Measurements from ENCODE around the gene SLC35D2.
A peak's percentile ranks its signal among the peaks of the same experiment; 100 is the strongest.

The SLC35D2 gene

DNA sequence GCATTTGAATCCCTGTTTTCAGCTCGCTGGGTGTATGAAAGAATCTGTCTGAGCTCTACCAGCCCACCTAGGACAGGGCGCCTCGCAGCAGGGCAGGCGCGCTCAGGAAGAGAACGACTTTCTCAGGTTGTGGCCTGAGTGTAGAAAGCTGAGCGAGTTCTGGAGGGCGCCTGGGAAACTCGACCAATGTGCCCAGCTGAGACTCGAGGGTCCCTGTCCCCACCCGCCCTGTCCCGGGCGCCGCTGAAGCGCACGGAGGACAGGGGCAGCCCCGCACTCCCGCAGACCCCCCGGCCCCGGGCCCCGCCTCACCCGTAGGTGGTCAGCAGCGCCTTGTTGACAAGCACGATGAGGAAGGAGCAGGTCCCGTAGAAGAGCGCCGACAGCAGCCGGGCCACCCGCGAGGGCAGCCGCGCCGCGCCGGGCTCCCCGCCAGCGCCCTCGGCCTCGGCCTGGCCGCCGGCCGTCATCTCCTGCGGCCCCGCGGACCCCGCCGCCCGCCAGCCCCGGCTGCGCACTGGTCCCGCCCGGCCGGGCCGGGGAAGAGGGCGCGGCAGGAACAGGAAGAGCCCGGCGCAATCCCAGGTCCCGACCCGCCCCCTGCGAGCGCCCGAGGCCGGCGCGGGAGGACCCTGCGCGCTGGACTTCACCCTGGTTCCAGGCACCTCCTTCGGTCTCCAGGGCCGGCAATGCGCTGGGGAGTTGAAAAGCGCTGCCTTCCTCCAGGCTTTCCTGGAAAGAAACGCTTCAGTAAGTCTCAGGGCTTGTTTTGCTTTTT, at the start of gene SLC35D2:
Gene SLC35D2, minus strand, starts transcription at position 547 of the 778 bp plus-strand sequence. Its CDS starts 77 bp downstream, at position 470.
- peak; percentile 48 for DNase-seq

DNA sequence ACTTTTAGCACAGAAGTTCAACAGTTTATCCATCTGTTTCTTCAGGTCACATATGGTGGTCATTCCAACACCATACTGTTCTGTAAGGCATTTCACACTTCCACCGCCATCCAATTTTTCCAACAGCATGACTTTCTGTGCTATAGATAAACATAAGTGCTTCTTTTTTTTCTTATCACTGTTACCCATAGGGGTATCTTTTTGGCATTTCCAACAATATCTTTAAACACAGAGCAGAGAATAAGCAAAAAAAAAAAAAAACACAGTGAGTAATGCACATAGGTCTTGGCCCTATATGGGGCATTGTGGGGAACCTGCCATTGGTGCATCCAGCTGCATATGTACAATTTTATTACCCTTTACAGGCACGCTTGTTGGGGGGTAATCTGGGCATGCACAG, 46.9 kb upstream of the SLC35D2 start:
- DNase-seq, result no peak

DNA sequence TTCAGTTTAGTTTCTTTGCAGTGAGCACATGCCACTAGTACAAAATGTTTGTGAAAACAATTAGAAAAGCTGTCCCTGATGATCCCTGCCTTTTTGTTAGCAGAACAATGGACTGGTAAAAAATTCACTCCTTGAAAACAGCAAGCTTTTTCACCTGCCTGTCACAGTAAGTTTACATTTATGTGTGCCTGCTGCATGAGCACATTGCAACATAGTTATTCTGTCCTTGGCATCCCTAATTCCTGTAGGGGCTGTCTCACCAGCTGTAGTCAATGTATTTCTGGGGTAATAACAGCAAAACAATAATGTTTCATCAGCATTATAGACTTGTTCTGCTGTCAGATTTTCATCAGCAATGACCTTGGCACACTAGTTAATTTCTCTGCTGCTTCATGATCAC, 46.2 kb upstream of the SLC35D2 start:
- DNase-seq, result no peak

DNA sequence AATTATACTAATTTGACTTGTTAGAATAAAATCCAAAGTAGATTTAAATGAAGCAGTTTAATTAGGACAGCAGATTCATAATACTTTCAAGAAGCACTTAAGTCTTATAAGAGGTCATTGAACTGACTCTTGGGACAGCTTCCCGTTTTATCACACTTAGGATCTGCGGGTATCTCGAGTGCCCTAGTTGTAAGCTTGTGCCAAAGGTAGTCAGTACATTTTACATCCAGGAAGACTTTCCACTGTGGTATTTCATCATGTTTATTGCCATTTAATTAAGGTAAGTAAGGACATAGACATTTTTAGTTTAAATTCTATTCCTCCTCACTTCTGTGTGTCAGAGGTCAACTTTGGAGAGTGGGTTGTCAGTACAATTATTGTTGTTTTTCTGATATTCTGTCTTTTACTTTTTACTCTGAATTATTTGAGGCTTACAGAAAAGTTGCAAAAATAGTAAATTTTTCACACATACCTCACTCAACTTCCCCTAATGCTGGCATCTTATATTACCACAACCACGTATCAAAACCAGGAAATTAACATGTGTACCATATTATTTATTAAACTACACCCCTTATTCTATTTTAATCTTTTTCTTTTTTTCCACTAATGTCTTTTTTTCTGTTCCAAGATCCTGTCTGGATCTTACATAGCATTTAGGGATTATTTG, 42.1 kb upstream of the SLC35D2 start:
- no peak for DNase-seq

DNA sequence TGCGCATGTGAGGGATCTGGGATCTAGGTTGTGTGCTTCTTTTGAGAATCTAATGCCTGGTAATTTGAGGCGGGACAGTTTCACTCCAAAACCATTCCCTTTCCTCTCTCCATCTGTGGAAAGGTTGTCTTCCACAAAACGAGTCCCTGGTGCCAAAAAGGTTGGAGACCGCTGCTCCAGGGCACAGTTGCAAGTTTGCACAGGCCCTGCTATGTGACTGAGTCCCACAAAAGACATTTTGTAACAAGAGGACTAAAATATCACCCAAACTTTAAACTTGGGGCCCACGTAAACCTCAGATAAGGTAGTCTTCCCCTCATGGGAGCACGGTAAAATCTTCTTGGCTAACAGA, 40.5 kb upstream of the SLC35D2 start:
- no peak for DNase-seq

DNA sequence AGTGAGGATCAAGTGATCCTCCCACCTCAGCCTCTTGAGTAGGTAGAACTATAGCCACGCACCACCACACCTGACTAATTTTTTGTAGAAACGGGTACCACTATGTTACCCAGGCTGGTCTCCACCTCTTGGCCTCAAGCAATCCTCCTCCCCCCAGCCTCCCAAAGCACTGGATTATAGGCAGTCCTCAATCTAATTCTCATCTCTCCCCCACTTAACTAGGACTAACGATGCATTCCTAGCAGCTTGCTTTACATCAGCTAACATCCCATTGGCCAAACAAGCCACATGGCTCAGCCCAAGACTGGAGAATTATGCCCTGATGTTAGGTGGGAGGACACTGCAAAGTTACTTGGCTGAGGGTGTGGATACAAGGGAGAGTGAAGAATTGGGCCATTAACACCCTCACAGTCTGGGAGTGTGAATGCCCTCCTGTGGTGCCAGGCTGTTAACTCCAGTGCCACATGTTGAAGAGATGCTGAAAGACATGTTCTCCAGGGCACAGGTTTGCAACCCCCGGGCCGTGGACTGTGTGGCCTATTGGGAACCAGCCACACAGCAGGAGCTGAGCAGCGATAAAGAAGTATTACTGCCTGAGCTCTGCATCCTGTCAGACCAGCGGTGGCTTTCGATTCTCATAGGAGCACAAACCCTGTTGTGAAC, 39.9 kb upstream of the SLC35D2 start:
- DNase-seq, result no peak

DNA sequence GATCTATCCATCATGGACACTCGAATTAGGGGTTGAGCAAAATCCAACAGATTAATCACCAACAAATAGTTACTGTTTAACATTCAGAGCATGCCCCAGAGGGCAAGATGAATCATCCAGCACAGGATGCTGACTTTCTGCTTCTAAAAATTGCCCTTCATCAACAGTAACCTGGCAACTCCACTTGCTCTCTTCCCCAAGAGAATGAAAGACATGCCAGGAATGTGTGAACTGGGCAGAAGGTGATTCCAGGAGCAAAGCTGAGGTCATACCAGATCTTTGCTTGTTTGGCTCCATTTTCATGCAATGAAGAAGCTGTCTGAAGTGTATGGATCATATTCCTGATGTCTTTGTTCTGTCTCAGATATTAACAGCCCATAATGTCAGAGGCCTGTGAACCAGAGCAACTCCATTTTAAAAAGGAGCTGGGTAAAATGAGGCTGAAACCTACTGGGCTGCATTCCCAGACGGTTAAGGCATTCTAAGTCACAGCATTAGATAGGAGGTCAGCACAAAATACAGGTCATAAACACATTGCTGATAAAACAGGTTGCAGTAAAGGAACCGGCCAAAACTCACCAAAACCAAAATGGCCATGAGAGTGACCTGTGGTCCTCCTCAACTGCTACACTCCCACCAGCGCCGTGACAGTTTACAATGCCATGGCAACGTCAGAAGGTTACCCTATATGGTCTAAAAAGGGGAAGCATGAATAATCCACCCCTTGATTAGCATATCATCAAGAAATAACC, 37.1 kb upstream of the SLC35D2 start:
- DNase-seq, result no peak

DNA sequence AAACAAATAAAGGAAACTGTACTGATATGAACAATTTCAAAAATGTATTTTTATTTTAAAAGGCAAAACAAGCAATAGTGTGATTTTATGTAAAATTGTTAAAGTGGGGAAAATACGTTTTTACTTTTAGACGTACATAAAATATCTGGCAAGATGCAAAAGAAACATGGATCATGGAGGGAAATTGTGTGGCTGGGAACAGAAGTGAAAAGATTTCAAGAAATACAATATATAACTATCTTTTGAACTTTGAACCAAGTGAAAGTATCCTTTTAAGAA, 36.1 kb upstream of the SLC35D2 start:
- DNase-seq, result no peak

DNA sequence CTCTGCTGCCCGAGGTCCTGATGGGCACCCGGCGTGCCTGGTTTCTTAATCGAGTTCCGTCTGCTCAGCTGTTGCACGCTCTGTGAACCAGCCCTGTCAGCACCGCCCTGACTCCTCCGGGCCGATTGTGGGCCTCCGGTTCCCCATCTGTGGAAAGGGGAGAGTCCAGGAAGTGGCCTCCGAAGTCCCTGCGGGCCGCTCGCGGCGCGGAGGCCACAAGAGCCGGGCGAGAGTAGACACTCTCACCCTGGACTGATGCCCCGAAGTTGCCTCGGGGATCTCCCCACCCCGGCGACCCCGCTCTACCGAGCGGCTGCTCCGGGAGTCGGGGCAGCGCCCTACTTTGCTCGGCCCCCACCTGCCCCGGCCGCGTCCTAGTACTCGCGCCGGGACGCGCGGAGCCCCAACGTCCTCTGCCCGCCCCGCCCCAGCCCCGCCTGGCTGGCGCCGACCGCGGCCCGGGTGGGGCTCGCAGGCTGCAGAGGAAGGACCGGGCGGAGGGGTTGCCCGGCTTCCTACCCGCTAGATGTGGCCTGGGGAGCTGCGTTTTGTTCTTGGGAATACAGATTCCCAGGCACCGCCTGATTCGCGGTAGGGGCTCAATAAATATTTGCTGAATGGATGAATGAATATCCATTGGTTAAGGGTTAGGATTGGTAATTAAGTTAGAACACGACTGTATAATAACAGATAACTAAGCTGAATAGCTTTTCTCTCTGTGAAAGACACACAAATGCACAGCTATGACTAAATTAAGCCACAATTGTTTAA, 35.6 kb upstream of the SLC35D2 start:
- peak; percentile 56 for DNase-seq

DNA sequence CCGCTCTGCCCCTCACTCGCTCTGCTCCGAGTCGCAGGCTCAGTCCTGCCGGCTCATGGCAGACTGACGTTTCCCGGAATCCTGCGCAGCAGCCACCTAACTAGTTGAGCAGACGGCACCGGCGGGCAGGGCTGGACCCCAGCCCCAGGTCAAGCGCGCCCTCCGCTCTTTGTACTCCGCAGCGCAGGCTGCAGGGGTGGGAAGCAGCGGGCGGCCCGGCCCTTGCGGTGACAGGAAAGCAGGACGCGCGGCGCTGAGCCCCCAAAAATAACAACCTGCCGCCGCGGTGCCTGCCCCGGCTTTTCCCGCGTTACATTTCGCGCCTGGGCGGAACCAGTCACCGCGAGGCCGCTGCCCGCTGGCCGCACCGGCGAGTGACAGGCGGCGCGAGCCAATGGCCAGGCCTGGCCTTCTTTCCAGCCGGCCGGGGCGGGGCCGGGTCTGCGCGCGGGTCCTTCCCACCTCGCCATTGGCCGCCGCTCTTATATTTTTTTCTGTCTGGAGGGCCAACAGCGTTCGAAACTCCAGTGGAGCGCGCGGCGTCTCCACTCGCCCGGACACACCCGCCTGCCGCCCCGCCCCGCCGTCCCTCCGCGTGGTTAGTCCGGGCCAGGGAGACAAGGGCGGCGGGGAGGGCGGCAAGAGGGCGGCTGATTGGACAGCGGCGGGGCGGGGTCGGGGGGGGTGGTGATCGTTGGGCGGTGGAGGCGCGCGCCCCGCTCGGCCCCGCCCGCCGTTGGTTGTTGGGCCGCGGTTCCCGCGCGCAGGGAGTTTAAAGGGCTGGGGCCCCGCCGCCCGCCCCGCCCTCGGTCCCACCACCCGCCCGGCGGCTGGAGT, 34.8 kb upstream of the SLC35D2 start, which contains the start of gene ZNF367:
Gene ZNF367, minus strand, starts transcription at position 288 of the 837 bp plus-strand sequence. CDS start 338 bp downstream, outside the sequence.
- peak; percentile 97 for DNase-seq

DNA sequence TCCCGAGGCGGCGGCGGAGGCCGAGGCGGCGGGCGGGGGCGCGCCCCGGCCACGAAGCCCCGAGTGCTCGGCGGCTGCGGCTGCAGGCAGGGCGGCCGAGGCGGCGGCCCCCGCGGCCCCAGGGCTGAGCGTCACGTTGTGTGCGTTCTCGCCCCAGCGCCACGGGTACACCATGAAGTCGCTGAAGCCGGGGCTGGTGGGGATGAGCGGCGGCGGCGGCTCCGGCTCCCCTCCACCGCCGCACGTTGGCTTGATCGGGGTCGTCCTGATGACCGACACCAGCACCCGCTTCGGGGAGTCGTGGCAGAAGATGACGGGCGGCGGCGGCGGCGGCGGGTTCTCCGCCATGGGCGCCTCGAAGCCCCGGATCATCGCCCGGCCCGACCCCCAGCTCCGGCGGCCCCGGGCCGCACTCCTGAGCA, 34.2 kb upstream of the SLC35D2 start:
- DNase-seq, result no peak

DNA sequence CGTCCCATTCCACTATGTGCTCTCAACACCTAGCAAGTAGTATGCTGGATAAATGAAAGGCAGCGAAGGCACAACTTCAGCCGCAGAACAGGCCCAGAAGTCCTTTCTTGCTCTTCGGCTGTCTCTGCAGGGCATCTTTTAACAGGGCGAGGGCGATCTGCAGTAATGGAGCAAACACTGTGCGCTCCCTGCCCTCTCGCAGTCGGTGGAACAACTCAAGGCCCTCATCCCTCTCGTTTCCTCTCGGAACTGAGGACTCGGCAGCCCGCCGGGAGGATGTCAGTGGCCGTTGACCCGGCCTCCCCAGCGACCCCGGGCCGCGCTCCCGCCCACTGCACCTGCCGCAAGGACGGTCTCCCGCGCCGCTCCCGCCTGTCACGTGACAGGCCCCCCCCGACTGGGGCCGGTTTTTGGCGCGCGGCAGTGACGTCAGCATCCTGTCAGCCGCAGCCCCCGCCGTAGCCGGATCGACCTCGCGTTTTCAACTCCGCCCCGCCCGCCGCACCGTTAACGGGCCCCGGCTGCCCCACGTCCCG, 33.6 kb upstream of the SLC35D2 start:
- DNase-seq, result peak; percentile 92

DNA sequence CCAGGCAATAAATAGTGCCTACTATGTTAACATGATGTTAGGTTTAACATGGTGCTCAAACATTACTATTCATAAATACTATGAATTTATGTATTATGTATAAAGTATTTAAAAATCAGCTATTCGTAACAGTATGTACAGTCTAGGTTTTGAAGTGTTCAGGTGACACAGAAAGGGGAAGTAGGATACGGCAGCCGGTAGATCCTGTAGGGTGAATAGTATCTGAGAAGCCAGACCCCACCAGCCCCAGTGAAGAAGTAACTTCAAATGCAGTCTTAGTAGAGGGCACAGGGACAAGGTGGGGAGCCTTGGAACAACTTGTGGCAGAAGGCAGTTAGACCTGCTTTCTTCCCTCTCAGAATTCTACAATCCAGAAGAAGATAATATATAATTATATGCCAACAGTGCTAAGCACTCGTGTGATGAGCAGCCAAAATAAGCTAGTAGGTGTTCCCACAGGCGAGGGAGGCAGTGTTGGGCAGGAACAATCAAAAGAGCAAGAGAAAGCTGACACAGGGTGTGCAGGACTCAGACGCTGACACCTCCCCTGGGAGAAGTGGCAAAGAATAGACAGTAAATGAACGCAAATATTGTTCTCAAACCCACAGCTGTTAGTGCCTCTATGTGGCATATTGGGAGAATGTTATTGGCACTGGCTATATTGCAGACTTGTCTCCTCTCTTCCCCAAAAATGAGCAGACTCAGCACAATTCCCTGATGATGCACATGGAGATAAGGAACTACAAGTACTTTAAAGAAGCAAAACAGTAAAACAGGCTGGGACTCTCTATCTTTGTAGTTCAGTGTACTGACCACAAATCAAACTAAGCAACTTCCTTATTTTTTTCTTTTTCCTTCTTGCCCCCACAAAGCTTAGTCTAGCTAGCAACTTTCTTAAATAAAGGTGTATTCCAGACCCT, 30.1 kb upstream of the SLC35D2 start:
- peak; percentile 59 for DNase-seq

DNA sequence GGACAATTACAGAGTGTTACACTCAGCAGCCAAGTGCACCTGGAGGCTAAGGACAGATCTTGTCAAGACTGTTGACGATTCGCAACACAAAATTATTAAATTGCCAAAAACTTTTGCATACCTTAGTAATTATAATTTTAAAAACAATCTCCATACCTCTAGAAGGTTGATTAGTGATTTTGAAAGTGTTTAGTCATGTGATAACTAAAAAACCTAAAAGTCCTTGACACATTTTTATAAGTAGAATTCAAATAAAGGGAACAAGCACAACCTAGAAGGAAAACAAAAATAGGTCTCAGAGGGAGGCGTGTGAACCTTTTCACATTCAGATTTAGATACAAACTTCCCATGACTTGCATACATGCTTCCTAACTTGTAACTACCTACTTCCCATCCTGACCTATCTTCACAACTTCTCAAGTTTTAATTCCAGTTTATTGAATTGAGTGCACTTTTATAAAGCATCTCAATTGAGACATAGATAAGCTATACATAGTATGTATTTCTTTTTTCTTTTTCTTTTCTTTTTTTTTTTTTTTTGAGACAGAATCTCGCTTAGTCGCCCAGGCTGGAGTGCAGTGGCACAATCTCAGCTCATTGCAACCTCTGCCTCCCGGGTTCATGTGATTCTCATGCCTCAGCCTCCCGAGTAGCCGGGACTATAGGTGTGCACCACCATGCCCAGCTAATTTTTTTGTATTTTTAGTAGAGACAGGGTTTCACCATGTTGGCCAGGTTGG, 28.8 kb upstream of the SLC35D2 start:
- no peak for DNase-seq

DNA sequence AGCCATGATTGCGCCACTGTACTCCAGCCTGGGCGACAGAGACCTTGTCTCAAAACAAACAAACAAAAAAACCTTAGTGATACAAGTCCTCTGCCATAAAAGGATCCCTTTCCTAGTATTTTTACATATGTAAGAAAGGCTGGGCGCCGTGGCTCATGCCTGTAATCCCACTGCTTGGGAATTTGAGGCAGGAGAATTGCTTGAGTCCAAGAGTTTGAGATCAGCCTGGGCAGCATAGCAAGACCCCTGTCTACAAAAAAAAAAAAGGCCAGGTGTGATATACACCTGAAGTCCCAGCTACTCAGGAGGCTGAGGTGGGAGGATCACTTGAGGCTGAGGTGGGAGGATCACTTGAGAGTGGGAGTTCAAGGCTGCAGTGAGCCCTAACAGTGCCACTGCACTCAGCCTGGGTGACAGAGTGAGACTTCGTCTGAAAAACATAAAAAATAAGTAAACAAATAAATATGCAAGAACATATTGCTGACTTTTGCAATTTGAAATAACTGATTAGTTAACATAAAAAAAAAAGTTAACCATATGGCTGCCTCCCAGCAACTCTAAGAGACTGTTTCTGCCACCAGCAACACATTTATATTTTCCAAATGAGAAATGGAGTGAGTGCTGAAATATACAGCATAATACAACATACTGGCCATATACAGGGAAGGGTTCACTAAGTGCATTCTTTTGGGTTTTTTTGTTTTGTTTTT, 27.8 kb upstream of the SLC35D2 start:
- DNase-seq, result no peak

DNA sequence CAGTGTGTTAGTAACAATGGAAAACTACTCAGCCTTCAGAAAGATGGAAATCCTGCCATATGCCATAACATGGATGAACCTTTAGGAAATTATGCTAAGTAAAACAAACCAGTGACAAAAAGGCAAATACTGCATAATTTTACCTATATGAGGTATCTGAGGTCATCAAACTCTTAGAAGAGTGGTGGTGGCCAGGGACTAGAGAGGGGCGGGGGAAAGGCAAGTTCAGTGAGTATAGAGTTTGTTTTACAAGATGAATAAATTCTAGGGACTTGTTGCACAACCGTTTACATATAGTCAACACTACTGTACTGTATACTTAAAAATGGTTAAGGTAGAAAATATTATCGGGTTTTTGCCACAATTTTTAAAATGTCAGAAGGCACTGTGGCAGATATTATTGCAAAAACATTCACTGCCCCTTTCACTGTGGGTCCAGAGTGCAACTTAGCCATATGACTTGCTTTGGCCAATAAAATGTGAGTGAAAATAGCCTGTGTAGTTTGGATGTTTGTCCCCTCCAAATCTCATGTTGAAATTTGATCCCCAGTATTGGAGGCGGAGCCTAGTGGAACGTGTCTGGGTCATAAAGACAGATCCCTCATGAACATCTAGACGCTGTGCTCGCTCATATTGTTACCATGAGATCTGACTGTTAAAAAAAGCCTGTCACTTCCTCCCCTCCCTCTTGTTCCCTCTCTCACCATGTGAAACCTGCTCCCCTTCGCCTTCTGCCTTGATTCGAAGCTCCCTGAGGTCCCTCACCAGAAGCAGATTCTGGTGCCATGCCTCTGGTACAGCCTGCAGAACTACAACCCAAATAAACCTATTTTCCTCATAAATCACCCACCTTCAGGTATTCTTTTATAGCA, 25.1 kb upstream of the SLC35D2 start:
- DNase-seq, result no peak

DNA sequence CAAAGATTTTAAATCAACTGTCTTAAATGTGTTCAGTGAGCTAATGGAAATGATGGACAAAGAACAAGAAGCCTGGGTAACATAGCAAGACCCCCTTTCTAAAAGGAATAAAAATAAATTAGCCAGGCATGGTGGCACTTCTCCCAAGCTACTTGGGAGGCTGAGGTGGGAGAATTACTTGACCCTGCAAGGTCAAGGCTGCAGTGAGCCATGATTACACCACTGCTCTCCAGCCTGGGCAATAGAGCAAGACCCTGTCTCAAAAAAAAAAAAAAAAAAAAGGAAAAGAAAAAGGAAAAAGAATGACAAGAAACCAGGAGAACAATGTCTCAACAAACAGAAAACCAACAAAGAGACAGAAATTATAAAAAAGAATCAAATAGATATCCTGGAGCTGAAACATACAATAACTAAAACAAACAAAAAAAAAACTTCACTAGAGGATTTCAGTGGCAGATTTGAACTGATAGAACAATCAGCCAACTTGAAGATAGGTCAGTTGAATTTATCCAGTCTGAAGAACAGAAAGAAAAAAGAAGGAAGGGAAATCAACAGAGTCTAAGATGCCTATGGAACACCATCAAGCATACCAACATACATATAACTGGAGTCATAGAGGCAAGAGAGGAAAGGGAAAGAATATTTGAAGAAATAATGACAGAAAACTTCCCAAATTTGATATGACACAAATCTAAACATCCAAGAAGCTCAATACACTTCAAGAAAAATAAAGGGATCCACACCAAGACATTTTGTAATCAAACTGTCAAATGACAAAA, 16.8 kb upstream of the SLC35D2 start:
- no peak for DNase-seq
